CD4-positive, alpha-beta memory T cell (primary cell): ENCODE measurements around the gene SYT3. TPM values are rescaled to one million over a fixed set of nuclear protein-coding genes. Genes with fewer than 3 reads are reported as not detected.

Experiments
- CTCF ChIA-PET: fragments of 350-600 bp; sonication (Branson Sonifier 250); formaldehyde crosslinking; loops from one replicate; lab custom pipeline; 2021; ENCODE audit warnings: inconsistent platforms; ENCODE audit not compliant: partially characterized antibody; lab: Charles Lee
- POLR2A ChIA-PET: fragments of 350-600 bp; sonication (Branson Sonifier 250); formaldehyde crosslinking; loops from one replicate; lab custom pipeline; 2021; ENCODE audit not compliant: partially characterized antibody; lab: Charles Lee
- DNase-seq, 5 donors: peaks; one replicate each; pipeline versions ENCODE4 v3.0.0 to v3.0.0-alpha.2; 2020 to 2022; ENCODE audit warnings: mixed read lengths in 1 of 5
- H3K27ac ChIP-seq: one replicate; pipeline ENCODE4 v1.7.0; 2013; ENCODE audit warnings: low read depth, low read length
- H3K27me3 ChIP-seq: 2 replicates; pipeline ENCODE4 v1.7.0; 2013; ENCODE audit warnings: mild to moderate bottlenecking, low read length, moderate library complexity; ENCODE audit not compliant: insufficient read depth
- H3K36me3 ChIP-seq: 2 replicates; pipeline ENCODE4 v1.7.0; 2013; ENCODE audit warnings: mild to moderate bottlenecking, low read length, moderate library complexity; ENCODE audit not compliant: insufficient read depth
- H3K4me1 ChIP-seq: 2 replicates; pipeline ENCODE4 v1.7.0; 2013; ENCODE audit warnings: mild to moderate bottlenecking, low read length, moderate library complexity; ENCODE audit not compliant: insufficient read depth
- H3K4me3 ChIP-seq, 2 donors: one replicate each; pipeline ENCODE4 v1.7.0; 2013; ENCODE audit warnings: low read length in 2 of 2, mild to moderate bottlenecking in 1 of 2
- H3K9me3 ChIP-seq, 2 donors: one replicate each; pipeline ENCODE4 v1.7.0; 2013; ENCODE audit warnings: low read length in 2 of 2, control low read depth in 1 of 2; ENCODE audit not compliant: control insufficient read depth in 1 of 2
- H3K27ac Mint-ChIP-seq, 7 donors: one replicate each; pipeline ENCODE4 v1.8.0; 2020 to 2021; ENCODE audit warnings: mixed read lengths in 7 of 7, mild to moderate bottlenecking in 6 of 7, inconsistent platforms in 3 of 7, moderate library complexity in 3 of 7
- H3K27me3 Mint-ChIP-seq, 2 donors: one replicate each; pipeline ENCODE4 v1.8.0; 2020 to 2021; ENCODE audit warnings: mixed read lengths in 2 of 2
- H3K36me3 Mint-ChIP-seq, 2 donors: one replicate each; pipeline ENCODE4 v1.8.0; 2020 to 2021; ENCODE audit warnings: mixed read lengths in 2 of 2, inconsistent platforms in 1 of 2, mild to moderate bottlenecking in 1 of 2
- H3K4me1 Mint-ChIP-seq, 4 donors: one replicate each; pipeline ENCODE4 v1.8.0; 2020 to 2021; ENCODE audit warnings: mixed read lengths in 4 of 4, mild to moderate bottlenecking in 1 of 4
- H3K4me3 Mint-ChIP-seq, 8 donors: one replicate each; pipeline ENCODE4 v1.8.0; 2020 to 2021; ENCODE audit warnings: mixed read lengths in 8 of 8, mild to moderate bottlenecking in 7 of 8, moderate library complexity in 6 of 8, inconsistent platforms in 3 of 8
- H3K9me3 Mint-ChIP-seq, 8 donors: one replicate each; pipeline ENCODE4 v1.8.0; 2020 to 2021; ENCODE audit warnings: mixed read lengths in 8 of 8, mild to moderate bottlenecking in 5 of 8, inconsistent platforms in 3 of 8, moderate library complexity in 1 of 8
- intact Hi-C: fragments of 100-400 bp; cut with micrococcal nuclease; formaldehyde crosslinking; loops from one replicate; pipeline ENCODE4 v1.15.1; 2023
- polyA plus RNA-seq, 2 donors: library from polyadenylated mRNA; unstranded; fragments of 300-500 nt; fragmentation: Illumina TruSeq; gene quantifications; one replicate each; pipeline ENCODE4 v1.2.3, GENCODE V29; 2021
- total RNA-seq, 2 experiments: library from RNA; stranded (reverse); gene quantifications; one replicate each; pipeline ENCODE4 v1.2.3, GENCODE V29; 2021

SYT3 gene
- total and polyA plus RNA-seq, 4 experiments from 2014 or later: 0.09 TPM; not detected in 3

GRCh38 chr19:50667177-50667758 is 27.6 kb upstream of the SYT3 start:
- Histone ChIP-seq H3K27ac (no peak overlapping the region), H3K4me1 (no peaks in the 10 kb centered on the region), H3K4me3 (no peak overlapping the region), H3K36me3 (no peaks in the 10 kb centered on the region), H3K27me3 (no peaks in the 10 kb centered on the region), H3K9me3 (no peaks in the 10 kb centered on the region)
- ChIA-PET POLR2A (no interaction called here), CTCF (interaction anchor here (0.6 kb wide), 1 partner anchor 71 kb away, joined by 3 read pairs; no protein-coding TSS in a partner anchor)
- no peak for DNase-seq
- Mint-ChIP-seq H3K27me3 (peaks cover 31 to 37% of the 10 kb centered on the region in 2 donors), H3K27ac (no peak overlapping the region), H3K9me3 (peaks cover 0 to 5% (median 0%) of the 10 kb centered on the region in 8 donors), H3K4me1 (peaks cover 0 to 4% (median 0%) of the 10 kb centered on the region in 4 donors), H3K36me3 (peaks cover 0 to 3% of the 10 kb centered on the region in 2 donors), H3K4me3 (no peak overlapping the region)
- intact Hi-C loops: no loop called here

- H3K36me3 ChIP-seq: no peaks in the 10 kb centered on the region
Observed at GRCh38 chr19:50666346-50667176, 26.9 kb upstream of the SYT3 start.

GRCh38 chr19:50664204-50664603 is 24.5 kb upstream of the SYT3 start:
- no peak overlapping the region for H3K4me3 ChIP-seq
- H3K27ac Mint-ChIP-seq: no peak overlapping the region
- ChIA-PET POLR2A (no interaction called here), CTCF (no interaction called here)
- peaks cover 0 to 2% (median 0%) of the 10 kb centered on the region in 4 donors for H3K4me1 Mint-ChIP-seq
- H3K27me3 Mint-ChIP-seq: peaks cover 23 to 34% of the 10 kb centered on the region in 2 donors
- intact Hi-C loops: no loop called here
- no peak overlapping the region for H3K4me3 Mint-ChIP-seq
- H3K27me3 ChIP-seq: peaks cover 4% of the 10 kb centered on the region
- H3K9me3 Mint-ChIP-seq: peaks cover 0 to 10% (median 4%) of the 10 kb centered on the region in 8 donors
- peaks cover under 1% of the 10 kb centered on the region for H3K4me1 ChIP-seq
- H3K9me3 ChIP-seq: no peaks in the 10 kb centered on the region
- H3K36me3 Mint-ChIP-seq: peaks cover 0 to 1% of the 10 kb centered on the region in 2 donors
- H3K27ac ChIP-seq: no peak overlapping the region
- DNase-seq: no peak
- no peaks in the 10 kb centered on the region for H3K36me3 ChIP-seq

More at GRCh38 chr19:50666346-50667176, 26.9 kb upstream of the SYT3 start:
- POLR2A ChIA-PET: no interaction called here
- DNase-seq: no peak
- H3K27ac Mint-ChIP-seq: no peak overlapping the region
- H3K4me3 Mint-ChIP-seq: no peak overlapping the region
- Histone ChIP-seq H3K4me1 (no peaks in the 10 kb centered on the region), H3K27me3 (no peaks in the 10 kb centered on the region), H3K4me3 (no peak overlapping the region), H3K27ac (no peak overlapping the region), H3K9me3 (no peaks in the 10 kb centered on the region)
- H3K27me3 Mint-ChIP-seq: peaks cover 26 to 38% of the 10 kb centered on the region in 2 donors
- peaks cover 0 to 5% (median 0%) of the 10 kb centered on the region in 8 donors for H3K9me3 Mint-ChIP-seq
- peaks cover 0 to 3% of the 10 kb centered on the region in 2 donors for H3K36me3 Mint-ChIP-seq
- CTCF ChIA-PET: no interaction called here
- intact Hi-C loops: no loop called here
- H3K4me1 Mint-ChIP-seq: peaks cover 0 to 4% (median 0%) of the 10 kb centered on the region in 4 donors

GRCh38 chr19:50663482-50663790 is 23.8 kb upstream of the SYT3 start:
- Mint-ChIP-seq H3K27me3 (peaks cover 23 to 35% of the 10 kb centered on the region in 2 donors), H3K36me3 (peaks cover 0 to 1% of the 10 kb centered on the region in 2 donors), H3K27ac (no peak overlapping the region), H3K4me3 (no peak overlapping the region), H3K4me1 (peaks cover 0 to 4% (median 3%) of the 10 kb centered on the region in 4 donors), H3K9me3 (peaks cover 0 to 12% (median 4%) of the 10 kb centered on the region in 8 donors)
- H3K27ac ChIP-seq: no peak overlapping the region
- no peak overlapping the region for H3K4me3 ChIP-seq
- POLR2A ChIA-PET: no interaction called here
- no peak for DNase-seq
- H3K36me3 ChIP-seq: no peaks in the 10 kb centered on the region
- intact Hi-C loops: no loop called here
- no peaks in the 10 kb centered on the region for H3K9me3 ChIP-seq
- H3K4me1 ChIP-seq: peaks cover 9% of the 10 kb centered on the region
- CTCF ChIA-PET: interaction anchor here (0.6 kb wide), 1 partner anchor 416 kb away, joined by 3 read pairs; no protein-coding TSS in a partner anchor
- peaks cover 10% of the 10 kb centered on the region for H3K27me3 ChIP-seq

- peaks cover 4 to 10% (median 8%) of the 10 kb centered on the region in 4 donors for H3K4me1 Mint-ChIP-seq
- Histone ChIP-seq H3K27ac (no peak overlapping the region), H3K4me1 (peaks cover 12% of the 10 kb centered on the region), H3K27me3 (peaks cover 13% of the 10 kb centered on the region), H3K4me3 (no peak overlapping the region), H3K9me3 (no peaks in the 10 kb centered on the region), H3K36me3 (no peaks in the 10 kb centered on the region)
- no peak for DNase-seq
- H3K27ac Mint-ChIP-seq: no peak overlapping the region
- intact Hi-C loops: no loop called here
- H3K36me3 Mint-ChIP-seq: peaks cover 0 to 3% of the 10 kb centered on the region in 2 donors
- H3K9me3 Mint-ChIP-seq: peaks cover 2 to 17% (median 7%) of the 10 kb centered on the region in 8 donors
- no peak overlapping the region for H3K4me3 Mint-ChIP-seq
- ChIA-PET POLR2A (no interaction called here), CTCF (interaction anchor here (0.6 kb wide), 1 partner anchor 415 kb away, joined by 3 read pairs; no protein-coding TSS in a partner anchor)
- H3K27me3 Mint-ChIP-seq: peaks cover 29 to 40% of the 10 kb centered on the region in 2 donors
Observed at GRCh38 chr19:50662651-50663481, 23.2 kb upstream of the SYT3 start.

- peaks cover 37 to 49% of the 10 kb centered on the region in 2 donors for H3K27me3 Mint-ChIP-seq
- H3K4me3 ChIP-seq: no peak overlapping the region
- H3K27ac ChIP-seq: no peak overlapping the region
- H3K36me3 ChIP-seq: no peaks in the 10 kb centered on the region
- H3K27ac Mint-ChIP-seq: no peak overlapping the region
- H3K36me3 Mint-ChIP-seq: peaks cover 0 to 3% of the 10 kb centered on the region in 2 donors
- CTCF ChIA-PET: no interaction called here
- peaks cover 13% of the 10 kb centered on the region for H3K27me3 ChIP-seq
- no peak for DNase-seq
- H3K9me3 Mint-ChIP-seq: peaks cover 2 to 26% (median 13%) of the 10 kb centered on the region in 8 donors
- H3K4me1 Mint-ChIP-seq: peaks cover 8 to 17% (median 14%) of the 10 kb centered on the region in 4 donors
- H3K4me1 ChIP-seq: peaks cover 12% of the 10 kb centered on the region
- no peaks in the 10 kb centered on the region for H3K9me3 ChIP-seq
- intact Hi-C loops: no loop called here
- POLR2A ChIA-PET: no interaction called here
- no peak overlapping the region for H3K4me3 Mint-ChIP-seq
Observed at GRCh38 chr19:50661766-50662650, 22.3 kb upstream of the SYT3 start.
